ENCODE results near the gene KRTAP10-10.
"Not testable (repeated sequence)": the region's sequence is repeated elsewhere in the genome, so short reads cannot be mapped to it uniquely, and the experiment has no call there.

The KRTAP10-10 gene

DNA sequence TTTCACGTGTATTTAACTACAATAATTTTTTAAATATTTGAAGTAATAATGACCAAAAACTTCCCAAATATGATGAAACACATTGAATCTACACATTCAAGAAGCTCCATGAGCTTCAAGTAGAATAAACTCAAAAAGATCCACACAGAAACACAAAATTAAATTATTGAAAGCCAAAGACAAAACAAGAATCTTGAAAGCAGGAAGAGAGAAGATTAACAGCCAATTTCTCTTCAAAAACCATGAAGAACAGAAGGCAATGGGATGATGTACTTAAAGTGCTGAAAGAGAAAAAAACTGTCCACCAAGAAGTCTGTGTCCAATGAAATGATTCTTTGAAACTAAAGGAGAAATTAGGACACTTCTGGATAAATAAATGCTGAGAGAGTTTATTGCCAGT lies 5.1 kb upstream of the KRTAP10-10 start:
- no peak for FAIRE-seq

DNA sequence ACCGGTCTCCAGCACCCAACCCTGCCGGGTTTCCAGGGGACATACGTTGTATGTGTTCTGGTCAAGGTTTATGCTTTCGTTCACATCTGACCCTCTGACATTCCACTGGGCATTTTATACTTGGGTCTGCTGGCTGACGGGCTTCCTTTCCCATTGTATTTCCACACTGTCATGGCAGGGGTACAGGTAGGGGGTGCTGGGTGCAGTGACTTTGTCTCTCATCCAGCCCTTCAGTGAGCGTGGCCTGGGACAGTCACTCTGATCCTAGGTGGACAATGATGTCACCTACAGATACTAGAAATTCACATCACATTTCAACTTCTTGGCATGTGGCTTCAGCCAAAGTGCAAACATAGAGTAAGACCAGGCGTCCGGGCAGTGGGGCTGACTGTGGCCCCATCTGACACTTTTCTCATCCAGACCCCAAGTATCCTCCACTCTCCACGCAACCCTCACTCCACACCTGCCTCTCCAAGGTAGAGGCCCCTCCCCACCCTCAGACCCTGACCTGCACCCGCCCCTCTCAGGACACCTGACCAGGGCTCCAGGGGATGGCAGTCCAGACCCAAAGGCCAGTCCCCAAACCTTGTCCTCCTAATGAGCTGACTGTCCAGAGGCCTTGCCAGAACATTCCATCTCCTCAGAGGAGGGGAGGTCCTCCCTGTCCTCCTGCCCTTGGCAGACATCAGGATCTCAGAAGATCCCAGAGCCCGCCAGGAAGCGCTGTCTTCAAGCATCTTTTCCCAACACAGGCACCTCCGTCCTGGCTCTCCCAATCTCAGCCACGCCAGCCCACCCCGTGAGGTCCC lies 743 bp upstream of the KRTAP10-10 start:
- TF ChIP-seq TAF1 (IDR thresholded peaks at IDR 0.05; ENCODE audit: borderline replicate concordance, low read depth, low read length) (no peak), POLR2AphosphoS5 (IDR thresholded peaks at IDR 0.05; ENCODE audit: low read depth, low read length) (no peak), POLR2A (IDR thresholded peaks at IDR 0.05; ENCODE audit: low read depth, low read length) (no peak)
- DNase-seq (ENCODE audit: insufficient read length) (no peak), FAIRE-seq (no peak)

More for the DNA sequence above, 5.1 kb upstream of the KRTAP10-10 start:
- no peak for TF ChIP-seq TAF1 (IDR thresholded peaks at IDR 0.05; ENCODE audit: borderline replicate concordance, low read depth, low read length)
- no peak for TF ChIP-seq POLR2A (IDR thresholded peaks at IDR 0.05; ENCODE audit: low read depth, low read length)
- TF ChIP-seq POLR2AphosphoS5 (IDR thresholded peaks at IDR 0.05; ENCODE audit: low read depth, low read length): no peak
- no peak for DNase-seq (ENCODE audit: insufficient read length)

- FAIRE-seq; DNase-seq (ENCODE audit: insufficient read length): not testable (repeated sequence)
These were observed 744 bp downstream of the KRTAP10-10 start for GRCh38 chr21:44637851-44638348.

DNA sequence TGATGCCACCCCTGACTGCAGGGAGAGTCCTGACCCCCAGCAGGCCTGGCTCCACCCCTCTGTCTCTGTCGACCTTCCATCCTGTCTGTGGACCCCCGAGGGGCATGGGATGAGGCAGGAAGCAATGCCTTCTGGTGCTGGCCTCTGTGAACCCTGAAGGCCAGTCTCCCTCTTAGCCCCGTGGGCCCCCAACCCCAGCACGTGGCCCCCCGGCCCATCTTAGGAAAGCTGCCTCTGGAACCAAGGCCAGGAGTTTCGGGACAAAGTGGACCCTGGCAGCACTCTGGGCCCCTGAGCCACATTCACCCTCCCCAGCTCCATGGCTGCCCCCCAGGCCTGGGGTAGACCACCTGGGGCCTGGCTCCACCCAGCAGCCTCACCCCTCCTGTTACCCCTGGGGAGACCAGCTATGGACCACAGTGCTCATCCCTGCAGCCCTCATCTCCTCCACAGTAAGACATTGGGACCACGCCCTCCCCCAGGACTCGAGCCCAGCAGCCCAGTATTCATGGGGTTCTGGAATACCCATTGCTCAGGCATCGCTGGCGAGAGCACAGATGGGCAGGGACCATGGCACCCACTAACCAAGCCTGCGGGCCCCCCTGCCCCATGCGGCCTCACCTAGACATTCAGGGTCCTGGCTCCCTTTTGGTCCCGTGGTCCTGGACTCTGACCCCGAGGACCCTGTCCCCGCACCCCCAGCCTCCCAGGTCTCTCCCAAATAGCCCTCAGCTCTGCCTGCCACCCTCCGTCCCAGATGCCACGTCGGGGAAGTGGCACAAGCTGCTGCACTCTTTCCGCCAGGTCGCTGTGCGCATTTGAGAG lies 1.6 kb downstream of the KRTAP10-10 start:
- not testable (repeated sequence) for DNase-seq (ENCODE audit: insufficient read length); FAIRE-seq

- TF ChIP-seq TAF1 (IDR thresholded peaks at IDR 0.05; ENCODE audit: borderline replicate concordance, low read depth, low read length) (no peak), POLR2AphosphoS5 (IDR thresholded peaks at IDR 0.05; ENCODE audit: low read depth, low read length) (no peak)
- FAIRE-seq (no peak), DNase-seq (ENCODE audit: insufficient read length) (no peak)
These were observed 2.1 kb downstream of the KRTAP10-10 start for GRCh38 chr21:44639331-44639655.

DNA sequence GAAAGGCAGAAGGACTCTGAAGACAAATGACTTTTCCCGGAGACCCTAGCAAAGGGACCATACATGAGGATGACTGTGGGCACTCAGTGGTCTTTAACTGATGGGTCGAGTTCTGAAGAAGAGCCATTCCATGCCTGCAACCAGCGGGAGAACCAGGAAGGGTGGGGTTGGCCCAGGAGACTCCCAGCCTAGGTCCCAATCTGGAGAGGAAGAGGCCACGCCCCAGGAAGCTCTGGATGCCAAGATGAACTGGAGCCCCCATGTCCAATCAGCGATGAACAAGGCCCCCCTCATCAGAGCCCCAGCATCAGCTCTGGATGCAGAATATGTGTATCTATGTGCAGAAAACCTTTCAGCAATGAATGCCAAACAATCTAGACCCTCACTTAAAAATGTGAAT lies 3.6 kb downstream of the KRTAP10-10 start:
- DNase-seq (ENCODE audit: insufficient read length): no peak
- TF ChIP-seq TAF1 (IDR thresholded peaks at IDR 0.05; ENCODE audit: borderline replicate concordance, low read depth, low read length) (no peak), POLR2A (IDR thresholded peaks at IDR 0.05; ENCODE audit: low read depth, low read length) (no peak), POLR2AphosphoS5 (IDR thresholded peaks at IDR 0.05; ENCODE audit: low read depth, low read length) (no peak)
- no peak for FAIRE-seq

DNA sequence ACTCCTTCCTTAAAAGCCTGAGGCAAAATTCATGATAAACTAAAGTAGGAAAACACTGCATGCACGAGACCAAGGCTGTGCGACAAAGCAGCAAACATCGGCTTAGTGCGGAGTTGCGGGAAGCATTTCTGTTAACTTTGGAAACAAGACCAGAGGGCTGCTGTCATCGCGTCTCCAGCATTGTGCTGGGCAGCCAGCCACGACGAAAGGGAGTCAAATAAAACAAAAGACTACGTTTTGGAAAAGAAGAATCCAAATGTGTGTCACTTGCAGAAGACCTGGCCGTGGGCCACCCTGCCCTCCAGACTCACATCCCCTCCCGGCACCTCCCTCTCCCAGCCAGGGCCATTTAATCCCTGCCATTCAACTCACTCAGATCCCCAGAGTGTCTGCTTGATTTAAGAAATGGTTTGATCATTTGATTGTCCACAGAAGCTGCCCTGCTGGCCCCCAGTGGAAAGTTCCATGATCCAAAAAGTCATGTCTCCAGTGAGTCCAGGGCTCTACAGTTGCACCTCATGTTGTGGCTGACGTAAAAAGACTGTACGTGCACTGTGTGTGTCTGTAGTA lies 6.7 kb downstream of the KRTAP10-10 start:
- DNase-seq (ENCODE audit: insufficient read length) (no peak), FAIRE-seq (no peak)
- TF ChIP-seq POLR2AphosphoS5 (IDR thresholded peaks at IDR 0.05; ENCODE audit: low read depth, low read length): no peak
- TF ChIP-seq TAF1 (IDR thresholded peaks at IDR 0.05; ENCODE audit: borderline replicate concordance, low read depth, low read length): no peak
- no peak for TF ChIP-seq POLR2A (IDR thresholded peaks at IDR 0.05; ENCODE audit: low read depth, low read length)

DNA sequence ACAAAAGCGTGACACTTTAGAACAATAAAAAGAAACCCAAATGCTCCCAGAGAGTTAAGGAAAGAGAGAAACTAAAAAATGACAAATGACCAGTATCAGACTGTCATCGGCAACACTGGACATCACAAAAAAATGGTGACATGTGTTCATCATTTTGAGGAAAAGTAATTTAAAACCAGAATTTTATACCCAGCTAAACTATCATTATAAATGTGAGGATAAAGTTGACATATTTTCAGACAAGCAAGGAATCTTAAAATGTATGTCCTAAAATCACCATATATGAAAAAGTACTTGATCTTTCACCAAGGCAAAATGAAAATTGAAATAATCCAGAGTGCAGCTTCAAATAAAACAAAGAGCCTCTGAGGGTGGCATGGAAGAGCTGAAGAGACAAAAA lies 7.7 kb downstream of the KRTAP10-10 start:
- FAIRE-seq (no peak), DNase-seq (ENCODE audit: insufficient read length) (no peak)
- no peak for TF ChIP-seq TAF1 (IDR thresholded peaks at IDR 0.05; ENCODE audit: borderline replicate concordance, low read depth, low read length)
- no peak for TF ChIP-seq POLR2A (IDR thresholded peaks at IDR 0.05; ENCODE audit: low read depth, low read length)
- no peak for TF ChIP-seq POLR2AphosphoS5 (IDR thresholded peaks at IDR 0.05; ENCODE audit: low read depth, low read length)

DNA sequence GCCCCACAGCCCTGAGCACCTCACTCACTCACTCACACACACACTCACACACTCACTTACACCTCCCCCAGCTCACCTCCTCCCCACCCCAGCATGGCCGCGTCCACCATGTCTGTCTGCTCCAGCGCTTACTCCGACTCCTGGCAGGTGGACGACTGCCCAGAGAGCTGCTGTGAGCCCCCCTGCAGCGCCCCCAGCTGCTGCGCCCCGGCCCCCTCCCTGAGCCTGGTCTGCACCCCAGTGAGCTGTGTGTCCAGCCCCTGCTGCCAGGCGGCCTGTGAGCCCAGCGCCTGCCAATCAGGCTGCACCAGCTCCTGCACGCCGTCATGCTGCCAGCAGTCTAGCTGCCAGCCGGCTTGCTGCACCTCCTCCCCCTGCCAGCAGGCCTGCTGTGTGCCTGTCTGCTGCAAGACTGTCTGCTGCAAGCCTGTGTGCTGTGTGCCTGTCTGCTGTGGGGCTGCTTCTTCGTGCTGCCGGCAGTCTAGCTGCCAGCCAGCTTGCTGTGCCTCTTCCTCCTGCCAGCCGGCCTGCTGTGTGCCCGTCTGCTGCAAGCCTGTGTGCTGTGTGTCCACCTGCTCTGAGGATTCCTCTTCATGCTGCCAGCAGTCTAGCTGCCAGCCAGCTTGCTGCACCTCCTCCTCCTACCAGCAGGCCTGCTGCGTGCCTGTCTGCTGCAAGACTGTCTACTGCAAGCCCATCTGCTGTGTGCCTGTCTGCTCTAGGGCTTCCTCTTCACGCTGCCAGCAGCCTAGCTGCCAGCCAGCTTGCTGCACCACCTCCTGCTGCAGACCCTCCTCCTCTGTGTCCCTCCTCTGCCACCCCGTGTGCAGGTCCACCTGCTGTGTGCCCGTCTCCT lies 9.4 kb downstream of the KRTAP10-10 start, which contains the start of gene KRTAP10-11:
KRTAP10-11 (plus strand) TSS at position 49 of the 856 bp plus-strand sequence; CDS start at position 94, 45 bp downstream.
- DNase-seq (ENCODE audit: insufficient read length): not testable (repeated sequence)

GRCh38 chr21:44647222-44647552 lies 10.0 kb downstream of the KRTAP10-10 start:
- FAIRE-seq (no peak), DNase-seq (ENCODE audit: insufficient read length) (no peak)
- TF ChIP-seq POLR2A (IDR thresholded peaks at IDR 0.05; ENCODE audit: low read depth, low read length): no peak
- TF ChIP-seq TAF1 (IDR thresholded peaks at IDR 0.05; ENCODE audit: borderline replicate concordance, low read depth, low read length): no peak
- no peak for TF ChIP-seq POLR2AphosphoS5 (IDR thresholded peaks at IDR 0.05; ENCODE audit: low read depth, low read length)

More for the DNA sequence above, 9.4 kb downstream of the KRTAP10-10 start, which contains the start of gene KRTAP10-11:
- not testable (repeated sequence) for FAIRE-seq

DNA sequence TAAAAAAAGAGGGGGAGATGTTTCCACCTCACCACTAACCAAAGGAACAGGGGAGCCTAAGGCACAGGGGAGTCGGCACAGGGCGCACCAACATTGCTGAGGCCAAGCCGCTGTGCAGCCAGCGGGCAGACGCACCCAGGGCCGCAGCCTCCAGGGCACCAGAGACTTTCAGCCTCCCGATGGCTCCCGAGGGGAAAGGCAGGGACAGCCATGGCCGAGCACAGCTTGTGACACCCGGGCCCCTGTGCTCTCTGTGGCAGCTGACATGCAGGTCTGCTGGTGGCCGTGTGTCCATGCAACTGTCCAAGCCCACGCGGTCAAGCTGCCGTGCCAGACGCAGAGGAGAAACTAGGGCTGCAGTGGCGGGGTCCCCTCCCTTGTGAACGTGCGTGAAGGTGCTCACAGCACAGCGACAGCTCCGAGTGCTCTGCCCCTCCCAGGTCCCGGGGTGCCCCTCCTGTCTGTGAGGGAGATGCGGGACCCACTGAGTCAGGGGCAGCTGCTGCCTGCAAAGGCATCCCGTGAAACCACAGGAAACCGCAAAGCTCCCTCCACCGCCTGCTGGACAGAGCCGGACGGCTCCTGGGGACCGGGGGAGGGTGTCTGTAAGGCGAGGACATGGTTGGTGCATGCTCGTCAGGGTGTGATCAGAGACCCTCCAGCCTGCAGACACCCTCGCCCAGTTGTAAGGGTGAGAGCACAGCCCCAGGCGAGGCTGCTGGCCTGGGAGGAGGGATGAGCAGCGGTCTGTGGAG lies 11.6 kb downstream of the KRTAP10-10 start:
- TF ChIP-seq POLR2AphosphoS5 (IDR thresholded peaks at IDR 0.05; ENCODE audit: low read depth, low read length) (no peak), TAF1 (IDR thresholded peaks at IDR 0.05; ENCODE audit: borderline replicate concordance, low read depth, low read length) (no peak), POLR2A (IDR thresholded peaks at IDR 0.05; ENCODE audit: low read depth, low read length) (no peak)
- FAIRE-seq (no peak), DNase-seq (ENCODE audit: insufficient read length) (no peak)

Measured in GM12892 (cell line).